Stimulated activated CD8-positive, alpha-beta memory T cell treated with anti-CD3 and anti-CD28 coated beads, Interleukin-7, amount 100 ng/mL, for 48 hours (primary cell): Measurements from ENCODE around the gene FIBIN.

Experiments used
- DNase-seq, 2 donors: peaks; one replicate each; pipeline ENCODE4 v3.0.0-alpha.2; 2020; ENCODE audit warnings: low read depth in 1 of 2; ENCODE audit errors: extremely low read depth in 1 of 2

The FIBIN gene

GRCh38 chr11:27020751-27021150 lies 26.8 kb downstream of the FIBIN start:
- no peak for DNase-seq

- DNase-seq, result no peak
Observed at GRCh38 chr11:27022659-27023251, 28.8 kb downstream of the FIBIN start.

- DNase-seq, result no peak
Observed at GRCh38 chr11:27024865-27025264, 31.0 kb downstream of the FIBIN start.

DNA sequence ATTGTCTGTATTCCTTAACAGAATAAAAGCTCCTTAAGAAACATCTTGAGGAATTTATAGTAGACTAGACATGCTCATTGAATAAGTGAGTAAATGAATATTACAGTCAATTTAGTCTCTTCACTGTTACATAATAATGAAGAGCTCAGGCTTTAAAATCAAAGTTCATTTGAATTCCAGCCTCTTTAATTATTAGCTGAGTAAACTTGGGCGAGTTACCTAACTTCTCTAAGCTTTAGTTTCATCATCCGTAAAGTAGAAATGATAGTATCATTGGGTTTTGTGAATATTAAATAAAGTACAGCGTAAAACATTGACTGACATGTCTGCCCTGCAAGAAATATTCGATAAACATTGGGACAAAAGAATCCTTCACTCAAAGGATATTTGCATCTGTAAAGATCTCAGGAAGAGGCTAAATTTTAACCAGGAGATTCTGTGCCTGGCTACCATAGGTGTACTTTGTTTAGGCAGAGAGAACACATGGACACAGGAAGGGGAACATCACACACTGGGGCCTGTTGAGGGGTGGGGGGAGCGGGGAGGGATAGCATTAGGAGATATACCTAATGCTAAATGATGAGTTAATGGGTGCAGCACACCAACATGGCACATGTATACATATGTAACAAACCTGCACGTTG lies 31.5 kb downstream of the FIBIN start:
- no peak for DNase-seq

- no peak for DNase-seq
Observed at GRCh38 chr11:27025957-27026733, 32.2 kb downstream of the FIBIN start.

DNA sequence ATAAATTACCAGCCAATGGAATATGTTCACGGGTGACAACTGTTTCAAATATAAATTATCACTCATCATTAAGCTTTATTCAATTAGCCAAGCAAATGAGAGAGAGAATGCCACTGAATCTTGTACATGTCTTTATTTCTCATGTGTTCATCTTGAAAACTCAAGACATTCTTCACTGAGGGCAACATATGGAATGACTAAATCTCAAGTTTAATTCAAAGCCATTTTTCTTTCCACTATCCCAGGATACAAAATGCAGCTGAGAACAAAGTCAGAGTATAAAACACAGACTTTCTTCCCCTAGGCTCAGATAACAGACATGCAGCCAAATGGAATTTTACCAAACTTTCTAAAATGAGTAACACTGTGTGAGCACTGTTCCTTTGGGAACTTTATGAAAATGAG lies 34.7 kb downstream of the FIBIN start:
- no peak for DNase-seq

DNA sequence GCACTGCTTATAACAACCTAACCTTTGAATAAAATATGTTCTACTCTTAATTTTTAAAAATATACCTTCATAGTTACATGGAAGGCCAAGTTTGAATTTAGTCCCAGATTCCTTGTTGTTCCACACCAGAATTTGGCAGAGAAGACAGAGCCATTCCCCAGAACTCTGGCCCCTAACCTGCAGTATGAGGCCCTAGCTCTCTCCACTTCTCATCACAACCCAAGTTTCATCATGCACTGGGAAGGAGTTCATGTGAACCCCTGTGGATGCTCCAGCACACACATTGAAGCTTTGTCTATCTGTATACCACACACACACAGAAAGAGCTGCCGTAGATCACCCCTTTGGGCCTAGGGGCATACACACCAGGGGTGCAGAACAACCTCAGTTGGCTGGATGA lies 36.1 kb downstream of the FIBIN start:
- no peak for DNase-seq

- DNase-seq, result no peak
Observed at GRCh38 chr11:27031754-27032153, 37.8 kb downstream of the FIBIN start.

GRCh38 chr11:27039873-27040272 lies 46.0 kb downstream of the FIBIN start:
- DNase-seq, result no peak

DNA sequence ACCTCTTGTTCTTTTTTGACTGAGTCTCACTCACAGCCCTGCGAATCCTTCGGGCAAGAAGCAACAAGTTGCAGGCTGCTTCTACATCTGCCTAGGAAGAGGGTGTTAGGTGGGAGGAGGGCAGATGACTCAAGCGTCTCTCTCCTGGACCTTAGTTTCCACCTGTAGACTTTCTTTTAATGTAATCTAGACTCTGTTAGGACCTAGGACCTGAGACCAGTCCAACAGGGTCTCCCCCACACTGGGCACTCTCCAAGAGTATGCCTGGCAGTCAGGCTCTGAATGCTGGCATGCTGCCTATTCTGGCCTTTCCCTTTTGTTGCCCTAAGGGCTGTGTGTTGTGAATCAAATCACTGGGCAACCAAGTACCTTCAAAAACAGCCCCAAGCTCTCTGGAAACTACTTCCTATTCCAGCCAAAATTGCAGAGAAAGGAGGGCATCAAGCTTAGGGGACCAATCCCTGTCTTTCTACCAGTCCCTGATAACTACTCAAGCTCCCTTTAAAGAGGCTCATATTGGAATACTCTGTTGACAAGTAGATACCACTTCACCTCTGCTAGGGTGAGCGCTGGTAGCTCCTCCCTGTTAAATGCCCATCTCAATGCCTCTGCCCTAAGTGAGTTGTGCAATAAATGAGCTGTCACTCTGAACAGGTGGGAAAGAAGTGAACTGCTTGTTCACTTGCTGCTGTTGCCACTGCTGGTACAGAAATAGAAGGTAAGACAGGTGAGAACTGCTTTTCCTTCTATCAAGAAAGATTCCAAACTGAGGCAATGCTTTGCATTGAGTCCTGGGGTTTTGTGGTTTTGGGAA lies 46.6 kb downstream of the FIBIN start, which contains the start of gene BBOX1:
TSS of gene BBOX1 (plus strand) at position 514 of the 814 bp plus-strand sequence. CDS start 14,616 bp downstream, outside the sequence.
- no peak for DNase-seq

DNA sequence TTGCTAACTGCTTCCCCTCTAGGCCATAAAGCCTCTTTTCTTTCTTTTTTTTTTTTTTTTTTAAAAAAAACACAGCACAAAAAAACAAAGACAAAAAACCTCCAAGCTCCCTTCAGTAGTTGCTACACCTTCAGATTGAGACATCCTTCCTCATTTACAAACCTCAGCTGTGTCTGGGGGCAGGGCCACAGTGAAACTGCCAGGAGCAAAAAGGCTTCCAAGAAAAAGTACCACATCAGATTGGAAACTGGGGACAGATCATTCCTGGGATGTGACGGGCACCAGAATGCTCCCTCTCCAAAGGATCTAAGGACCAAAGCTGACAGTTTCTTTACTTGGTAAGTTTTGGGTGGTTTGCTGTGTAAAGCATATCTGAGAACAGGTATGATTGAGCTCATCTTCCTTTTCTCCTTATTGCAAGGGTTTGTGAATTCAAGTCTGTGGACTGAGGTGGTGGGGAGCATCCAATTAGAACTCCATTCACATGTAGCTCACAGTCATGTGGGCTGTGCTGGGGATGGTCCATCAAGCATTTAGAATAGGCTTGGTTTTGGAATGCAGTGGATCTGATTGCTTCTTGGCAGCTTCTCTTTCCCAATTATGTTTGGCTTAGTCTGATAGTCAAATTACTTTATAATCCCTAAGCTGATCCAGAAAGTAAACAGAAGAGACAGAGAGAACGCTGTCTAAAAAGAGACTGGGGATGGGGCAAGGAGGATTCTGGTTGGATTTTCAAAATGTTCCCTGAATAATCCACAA lies 47.4 kb downstream of the FIBIN start:
- DNase-seq, result no peak
